ENCODE measurements around the gene ARHGAP8. TPM values are rescaled to one million over a fixed set of nuclear protein-coding genes. Genes with fewer than 3 reads are reported as not detected.

ARHGAP8 gene
- total and polyA plus RNA-seq, 2 donors (not counting 1 experiment from before 2014, with no cell fraction given), result 0.07 to 0.17 TPM

DNA sequence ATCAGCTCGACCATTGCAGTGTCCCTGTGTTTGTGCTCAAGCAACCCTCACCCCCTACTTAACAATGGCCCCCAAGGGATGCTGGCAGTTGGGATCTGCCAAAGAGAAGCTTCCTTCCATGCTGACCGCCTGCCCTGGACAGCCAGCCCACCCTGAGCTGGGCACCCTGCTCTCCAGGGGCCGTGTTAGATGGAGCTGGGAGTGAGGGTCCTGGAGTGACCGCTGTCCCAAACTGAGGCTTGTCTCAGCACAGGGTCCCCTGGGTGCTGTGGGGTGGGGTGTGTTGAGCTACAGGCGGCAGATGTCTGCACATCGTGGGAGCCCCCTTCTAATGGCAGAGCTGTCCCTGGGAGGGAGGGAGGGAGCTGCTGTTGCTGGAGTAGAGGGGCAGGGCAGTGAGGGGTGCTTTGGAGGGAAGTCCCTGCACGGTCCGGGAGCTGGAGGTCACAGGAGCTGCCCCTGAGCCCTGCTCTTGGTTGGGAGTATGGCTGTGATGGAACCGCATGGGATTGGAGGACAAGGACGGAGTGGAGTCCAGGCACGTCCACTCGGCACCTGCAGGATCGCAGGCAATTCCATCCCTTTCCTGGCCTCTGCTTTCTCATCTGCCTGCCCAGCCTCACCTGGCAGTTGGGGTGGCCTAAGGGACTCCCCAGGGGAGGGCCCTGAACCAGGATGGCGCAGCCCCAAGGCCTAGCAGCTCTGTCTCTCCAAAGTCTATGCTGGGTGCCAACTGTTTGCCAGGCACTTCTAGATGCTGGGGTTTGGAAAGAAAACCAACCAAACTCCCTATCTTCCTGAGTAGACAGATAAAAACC is 126.3 kb downstream of the ARHGAP8 start:
- TF ChIP-seq, protein P1, sequence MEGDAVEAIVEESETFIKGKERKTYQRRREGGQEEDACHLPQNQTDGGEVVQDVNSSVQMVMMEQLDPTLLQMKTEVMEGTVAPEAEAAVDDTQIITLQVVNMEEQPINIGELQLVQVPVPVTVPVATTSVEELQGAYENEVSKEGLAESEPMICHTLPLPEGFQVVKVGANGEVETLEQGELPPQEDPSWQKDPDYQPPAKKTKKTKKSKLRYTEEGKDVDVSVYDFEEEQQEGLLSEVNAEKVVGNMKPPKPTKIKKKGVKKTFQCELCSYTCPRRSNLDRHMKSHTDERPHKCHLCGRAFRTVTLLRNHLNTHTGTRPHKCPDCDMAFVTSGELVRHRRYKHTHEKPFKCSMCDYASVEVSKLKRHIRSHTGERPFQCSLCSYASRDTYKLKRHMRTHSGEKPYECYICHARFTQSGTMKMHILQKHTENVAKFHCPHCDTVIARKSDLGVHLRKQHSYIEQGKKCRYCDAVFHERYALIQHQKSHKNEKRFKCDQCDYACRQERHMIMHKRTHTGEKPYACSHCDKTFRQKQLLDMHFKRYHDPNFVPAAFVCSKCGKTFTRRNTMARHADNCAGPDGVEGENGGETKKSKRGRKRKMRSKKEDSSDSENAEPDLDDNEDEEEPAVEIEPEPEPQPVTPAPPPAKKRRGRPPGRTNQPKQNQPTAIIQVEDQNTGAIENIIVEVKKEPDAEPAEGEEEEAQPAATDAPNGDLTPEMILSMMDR (conservative IDR thresholded peaks at IDR 0.05 in 1 of 2, IDR thresholded peaks at IDR 0.05 in 1 of 2; ENCODE audit: low read depth in 1 of 2, low read length in 2 of 2), result no peak
- TF ChIP-seq EZH2 (IDR thresholded peaks at IDR 0.05; ENCODE audit: low read length, missing control alignments), result no peak
- H3K4me3 ChIP-seq (replicated peaks in 1 of 4; ENCODE audit: control extremely low read depth in 1 of 4, insufficient read depth in 1 of 4, low read depth in 3 of 4, low read length in 4 of 4), result no peak overlapping the region
- no peak overlapping the region for H2AFZ ChIP-seq (ENCODE audit: low read length)
- no peaks in the 10 kb centered on the region for H3K79me2 ChIP-seq (ENCODE audit: control insufficient read depth, insufficient read depth, low read length)
- H3K27ac ChIP-seq (ENCODE audit: insufficient read depth, low read length), result no peak overlapping the region
- H3K36me3 ChIP-seq (ENCODE audit: control insufficient read depth, insufficient read depth, low read length), result no peaks in the 10 kb centered on the region
- no peak overlapping the region for H3K4me2 ChIP-seq (ENCODE audit: extremely low read depth, insufficient read depth, low read length)
- DNase-seq (ENCODE audit: low read depth in 2 of 2), result no peak
- H3K9me3 ChIP-seq (ENCODE audit: control insufficient read depth, insufficient read depth, low read depth, low read length), result no peaks in the 10 kb centered on the region
- no peaks in the 10 kb centered on the region for H4K20me1 ChIP-seq (ENCODE audit: control insufficient read depth, extremely low read depth, insufficient read depth, low read length)
- no peak overlapping the region for H3K9ac ChIP-seq (ENCODE audit: insufficient read depth, low read length)
- H3K27me3 ChIP-seq (ENCODE audit: control insufficient read depth, insufficient read depth, low read length), result no peaks in the 10 kb centered on the region
- no peaks in the 10 kb centered on the region for H3K4me1 ChIP-seq (ENCODE audit: control insufficient read depth, extremely low read depth, insufficient read depth, low read length)

DNA sequence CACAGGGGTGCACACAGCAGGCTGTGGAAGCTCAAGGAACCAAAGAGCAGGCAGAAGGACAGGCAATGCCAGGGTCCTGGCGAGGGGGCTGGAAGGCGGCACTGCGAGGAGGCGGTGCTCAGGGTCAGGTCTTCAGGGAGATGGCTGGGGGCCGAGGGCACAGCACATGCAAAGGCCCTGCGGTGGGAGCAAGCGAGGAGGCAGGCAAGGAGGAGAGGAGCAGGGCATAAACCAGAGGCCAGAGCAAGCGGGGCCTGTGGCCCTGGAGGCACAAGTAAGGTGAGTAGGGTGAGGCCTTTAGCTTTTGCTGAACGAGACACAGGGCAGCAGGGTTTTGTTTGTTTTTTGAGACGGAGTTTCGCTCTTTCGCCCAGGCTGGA is 126.9 kb downstream of the ARHGAP8 start:
- Histone ChIP-seq H3K9me3 (ENCODE audit: control insufficient read depth, insufficient read depth, low read depth, low read length) (no peaks in the 10 kb centered on the region), H3K79me2 (ENCODE audit: control insufficient read depth, insufficient read depth, low read length) (no peaks in the 10 kb centered on the region), H2AFZ (ENCODE audit: low read length) (no peak overlapping the region), H3K4me1 (ENCODE audit: control insufficient read depth, extremely low read depth, insufficient read depth, low read length) (no peaks in the 10 kb centered on the region), H3K4me3 (replicated peaks in 1 of 4; ENCODE audit: control extremely low read depth in 1 of 4, insufficient read depth in 1 of 4, low read depth in 3 of 4, low read length in 4 of 4) (no peak overlapping the region), H3K4me2 (ENCODE audit: extremely low read depth, insufficient read depth, low read length) (no peak overlapping the region), H4K20me1 (ENCODE audit: control insufficient read depth, extremely low read depth, insufficient read depth, low read length) (no peaks in the 10 kb centered on the region), H3K27me3 (ENCODE audit: control insufficient read depth, insufficient read depth, low read length) (no peaks in the 10 kb centered on the region), H3K36me3 (ENCODE audit: control insufficient read depth, insufficient read depth, low read length) (no peaks in the 10 kb centered on the region), H3K27ac (ENCODE audit: insufficient read depth, low read length) (no peak overlapping the region), H3K9ac (ENCODE audit: insufficient read depth, low read length) (no peak overlapping the region)
- TF ChIP-seq, protein P1 (conservative IDR thresholded peaks at IDR 0.05 in 1 of 2, IDR thresholded peaks at IDR 0.05 in 1 of 2; ENCODE audit: low read depth in 1 of 2, low read length in 2 of 2), result no peak
- no peak for TF ChIP-seq EZH2 (IDR thresholded peaks at IDR 0.05; ENCODE audit: low read length, missing control alignments)
- DNase-seq (ENCODE audit: low read depth in 2 of 2), result no peak

DNA sequence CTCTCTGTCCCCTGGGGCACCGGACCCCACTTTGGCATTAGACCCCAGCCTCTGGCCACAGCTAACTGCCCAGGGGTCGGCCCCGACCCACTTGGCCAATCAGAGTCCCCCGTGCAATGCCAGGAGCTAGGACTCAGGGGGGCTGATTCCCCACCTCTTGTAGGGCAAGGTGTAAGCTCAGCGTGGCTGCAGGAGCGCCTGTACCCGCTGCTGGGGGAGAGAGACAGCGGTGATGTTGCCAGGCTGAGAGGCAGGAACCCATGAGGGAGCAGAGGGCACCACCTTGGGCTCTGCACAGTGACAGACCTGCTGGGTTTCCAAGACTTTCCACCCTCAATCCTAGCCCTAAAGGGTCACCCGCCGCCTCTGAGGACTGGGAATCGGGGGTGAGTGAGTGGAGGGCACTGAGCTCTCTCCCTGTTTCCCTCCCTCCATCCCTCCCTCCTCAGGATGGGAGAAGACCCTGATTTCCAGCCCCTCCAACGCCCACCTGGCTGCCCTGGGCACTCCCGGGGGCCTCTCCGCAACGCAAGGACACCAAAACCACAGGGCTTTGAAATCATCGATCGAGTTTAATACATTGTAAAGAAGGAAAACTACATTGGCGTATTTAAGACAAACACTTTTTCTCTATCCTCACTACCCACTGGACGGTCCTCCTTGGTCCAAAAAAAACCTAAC is 128.4 kb downstream of the ARHGAP8 start:
- no peaks in the 10 kb centered on the region for H3K4me1 ChIP-seq (ENCODE audit: control insufficient read depth, extremely low read depth, insufficient read depth, low read length)
- no peaks in the 10 kb centered on the region for H3K27me3 ChIP-seq (ENCODE audit: control insufficient read depth, insufficient read depth, low read length)
- no peak overlapping the region for H3K4me2 ChIP-seq (ENCODE audit: extremely low read depth, insufficient read depth, low read length)
- no peaks in the 10 kb centered on the region for H3K9me3 ChIP-seq (ENCODE audit: control insufficient read depth, insufficient read depth, low read depth, low read length)
- H3K36me3 ChIP-seq (ENCODE audit: control insufficient read depth, insufficient read depth, low read length), result no peaks in the 10 kb centered on the region
- H3K79me2 ChIP-seq (ENCODE audit: control insufficient read depth, insufficient read depth, low read length), result no peaks in the 10 kb centered on the region
- H3K4me3 ChIP-seq (replicated peaks in 1 of 4; ENCODE audit: control extremely low read depth in 1 of 4, insufficient read depth in 1 of 4, low read depth in 3 of 4, low read length in 4 of 4), result no peak overlapping the region
- no peak overlapping the region for H3K9ac ChIP-seq (ENCODE audit: insufficient read depth, low read length)
- TF ChIP-seq, protein P1 (conservative IDR thresholded peaks at IDR 0.05 in 1 of 2, IDR thresholded peaks at IDR 0.05 in 1 of 2; ENCODE audit: low read depth in 1 of 2, low read length in 2 of 2), result no peak
- no peak for TF ChIP-seq EZH2 (IDR thresholded peaks at IDR 0.05; ENCODE audit: low read length, missing control alignments)
- DNase-seq (ENCODE audit: low read depth in 2 of 2), result no peak
- H2AFZ ChIP-seq (ENCODE audit: low read length), result no peak overlapping the region
- no peak overlapping the region for H3K27ac ChIP-seq (ENCODE audit: insufficient read depth, low read length)
- no peaks in the 10 kb centered on the region for H4K20me1 ChIP-seq (ENCODE audit: control insufficient read depth, extremely low read depth, insufficient read depth, low read length)
